ENCODE results near the gene TFPT.

Gene TFPT

DNA sequence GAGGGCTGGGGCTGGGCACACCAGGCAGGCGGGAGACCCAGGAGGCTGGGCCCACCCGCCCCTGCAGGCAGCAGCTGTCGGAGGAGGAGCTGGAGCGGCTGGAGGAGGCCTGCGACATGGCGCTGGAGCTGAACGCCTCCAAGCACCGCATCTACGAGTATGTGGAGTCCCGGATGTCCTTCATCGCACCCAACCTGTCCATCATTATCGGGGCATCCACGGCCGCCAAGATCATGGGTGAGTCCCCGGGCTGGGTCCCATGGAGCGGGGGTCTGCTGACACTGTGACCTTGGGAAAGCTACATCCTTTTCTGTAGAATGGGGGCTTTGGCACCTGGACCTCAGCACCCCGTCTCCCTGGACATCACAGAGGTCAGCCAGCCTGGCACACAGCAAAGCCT lies 8.2 kb upstream of the TFPT start:
- TF ChIP-seq, protein P1, sequence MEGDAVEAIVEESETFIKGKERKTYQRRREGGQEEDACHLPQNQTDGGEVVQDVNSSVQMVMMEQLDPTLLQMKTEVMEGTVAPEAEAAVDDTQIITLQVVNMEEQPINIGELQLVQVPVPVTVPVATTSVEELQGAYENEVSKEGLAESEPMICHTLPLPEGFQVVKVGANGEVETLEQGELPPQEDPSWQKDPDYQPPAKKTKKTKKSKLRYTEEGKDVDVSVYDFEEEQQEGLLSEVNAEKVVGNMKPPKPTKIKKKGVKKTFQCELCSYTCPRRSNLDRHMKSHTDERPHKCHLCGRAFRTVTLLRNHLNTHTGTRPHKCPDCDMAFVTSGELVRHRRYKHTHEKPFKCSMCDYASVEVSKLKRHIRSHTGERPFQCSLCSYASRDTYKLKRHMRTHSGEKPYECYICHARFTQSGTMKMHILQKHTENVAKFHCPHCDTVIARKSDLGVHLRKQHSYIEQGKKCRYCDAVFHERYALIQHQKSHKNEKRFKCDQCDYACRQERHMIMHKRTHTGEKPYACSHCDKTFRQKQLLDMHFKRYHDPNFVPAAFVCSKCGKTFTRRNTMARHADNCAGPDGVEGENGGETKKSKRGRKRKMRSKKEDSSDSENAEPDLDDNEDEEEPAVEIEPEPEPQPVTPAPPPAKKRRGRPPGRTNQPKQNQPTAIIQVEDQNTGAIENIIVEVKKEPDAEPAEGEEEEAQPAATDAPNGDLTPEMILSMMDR (IDR thresholded peaks at IDR 0.05) = no peak
- peaks cover 91% of the 10 kb centered on the region for H3K36me3 ChIP-seq
- no peak overlapping the region for H3K4me3 ChIP-seq (ENCODE audit: low read depth in 1 of 2, low read length in 1 of 2)

GRCh38 chr19:54121259-54121658 lies 5.8 kb upstream of the TFPT start:
- H3K4me1 ChIP-seq (ENCODE audit: control insufficient read depth in 1 of 2, insufficient read depth in 1 of 2, low read depth in 1 of 2, low read length in 1 of 2) = peaks cover 3 to 4% of the 10 kb centered on the region in 2 experiments
- H3K27me3 ChIP-seq = no peaks in the 10 kb centered on the region
- no peak overlapping the region for H3K4me3 ChIP-seq (ENCODE audit: low read depth in 1 of 2, low read length in 1 of 2)
- peaks cover 66% of the 10 kb centered on the region for H3K36me3 ChIP-seq
- TF ChIP-seq, protein P1 (IDR thresholded peaks at IDR 0.05) = no peak
- no peaks in the 10 kb centered on the region for H3K9me3 ChIP-seq
- no peak overlapping the region for H3K27ac ChIP-seq

More for the DNA sequence above, 8.2 kb upstream of the TFPT start:
- Histone ChIP-seq H3K27me3 (no peaks in the 10 kb centered on the region), H3K9me3 (no peaks in the 10 kb centered on the region), H3K27ac (no peak overlapping the region), H3K4me1 (ENCODE audit: control insufficient read depth in 1 of 2, insufficient read depth in 1 of 2, low read depth in 1 of 2, low read length in 1 of 2) (no peaks in the 10 kb centered on the region)

DNA sequence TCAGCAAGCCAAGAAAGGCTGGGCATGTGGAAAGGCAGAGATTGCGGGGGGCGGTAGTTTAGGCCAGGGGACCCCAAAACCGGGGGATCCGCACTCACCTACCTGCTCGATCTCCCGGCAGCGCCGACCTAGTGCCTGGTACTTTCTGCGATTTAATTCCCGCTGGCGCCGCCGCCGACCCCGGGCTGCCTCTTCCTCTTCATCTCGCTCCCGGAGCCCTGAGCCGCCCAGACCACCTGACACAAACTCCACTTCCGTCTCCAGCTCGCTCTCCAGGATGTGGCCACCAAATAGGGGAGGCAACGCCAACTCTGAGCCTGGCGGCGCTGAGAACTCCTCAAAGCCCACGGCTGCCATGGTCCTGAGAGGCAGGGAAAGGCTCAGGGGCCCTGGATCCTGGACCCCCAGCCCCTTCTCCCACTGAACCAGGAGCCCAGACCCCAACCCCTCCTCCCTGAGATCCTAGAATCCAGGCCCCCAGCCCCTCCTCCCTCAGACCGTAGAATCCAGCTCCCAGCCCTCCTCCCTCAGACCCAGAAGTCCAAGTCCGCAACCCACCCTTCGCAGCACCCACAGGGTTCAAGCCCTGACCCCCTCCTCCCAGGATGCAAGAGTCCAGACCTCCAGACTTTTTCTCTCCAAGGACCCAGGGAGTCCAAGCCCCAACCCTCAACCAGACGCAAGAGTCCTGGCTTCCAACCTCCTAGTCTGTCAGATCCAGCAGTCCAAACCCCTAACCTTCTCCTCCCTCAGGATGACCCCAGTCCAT lies 933 bp downstream of the TFPT start:
- Histone ChIP-seq H3K36me3 (peaks cover 31% of the 10 kb centered on the region), H3K4me1 (ENCODE audit: control insufficient read depth in 1 of 2, insufficient read depth in 1 of 2, low read depth in 1 of 2, low read length in 1 of 2) (peaks cover 23 to 24% of the 10 kb centered on the region in 2 experiments), H3K27me3 (no peaks in the 10 kb centered on the region), H3K27ac (peak overlapping the region; percentile 98), H3K4me3 (ENCODE audit: low read depth in 1 of 2, low read length in 1 of 2) (peak overlapping the region; percentile 97 to 99), H3K9me3 (no peaks in the 10 kb centered on the region)
- TF ChIP-seq, protein P1 (IDR thresholded peaks at IDR 0.05) = no peak

GRCh38 chr19:54109651-54110050 lies 5.8 kb downstream of the TFPT start:
- Histone ChIP-seq H3K27ac (no peak overlapping the region), H3K4me1 (ENCODE audit: control insufficient read depth in 1 of 2, insufficient read depth in 1 of 2, low read depth in 1 of 2, low read length in 1 of 2) (peaks cover 9 to 10% of the 10 kb centered on the region in 2 experiments), H3K36me3 (peaks cover 69% of the 10 kb centered on the region), H3K27me3 (no peaks in the 10 kb centered on the region), H3K4me3 (ENCODE audit: low read depth in 1 of 2, low read length in 1 of 2) (no peak overlapping the region), H3K9me3 (no peaks in the 10 kb centered on the region)
- TF ChIP-seq, protein P1 (IDR thresholded peaks at IDR 0.05) = no peak

DNA sequence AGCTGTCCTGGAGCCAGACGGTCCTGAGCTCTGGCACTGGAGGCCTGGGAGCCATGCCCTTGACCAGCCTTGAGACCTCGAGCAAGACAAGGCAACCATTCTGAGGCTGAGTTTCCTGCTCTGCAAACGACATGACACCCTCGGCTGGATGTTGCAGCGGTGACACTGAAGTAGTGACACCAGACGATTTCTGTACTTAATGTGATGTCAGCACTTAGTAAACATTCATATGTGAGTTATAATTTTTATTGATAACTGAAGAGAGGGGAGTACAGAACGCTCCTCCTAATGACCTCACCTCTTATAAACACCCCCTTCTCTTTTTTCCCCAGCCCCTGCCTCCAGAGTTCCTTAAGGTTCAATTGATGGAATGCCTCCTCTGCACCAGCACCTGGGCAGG lies 7.0 kb downstream of the TFPT start:
- TF ChIP-seq, protein P1 (IDR thresholded peaks at IDR 0.05) = no peak
- Histone ChIP-seq H3K4me3 (ENCODE audit: low read depth in 1 of 2, low read length in 1 of 2) (no peak overlapping the region), H3K9me3 (no peaks in the 10 kb centered on the region), H3K36me3 (peaks cover 65% of the 10 kb centered on the region), H3K4me1 (ENCODE audit: control insufficient read depth in 1 of 2, insufficient read depth in 1 of 2, low read depth in 1 of 2, low read length in 1 of 2) (peaks cover under 1% of the 10 kb centered on the region in 2 experiments), H3K27ac (no peak overlapping the region), H3K27me3 (no peaks in the 10 kb centered on the region)

Data from neutrophil (primary cell).